NCI-H460 (cell line): ENCODE data around the gene DHDDS. TPM values are rescaled to one million over a fixed set of nuclear protein-coding genes. Genes with fewer than 3 reads are reported as not detected.
"Not testable (repeated sequence)": the region's sequence is repeated elsewhere in the genome, so short reads cannot be mapped to it uniquely, and the experiment has no call there.

Experiments used
- DNase-seq: peaks from one replicate; pipeline ENCODE4 v3.0.0-alpha.2; 2016; ENCODE audit warnings: low read depth; ENCODE audit errors: extremely low read depth
- total RNA-seq: library from RNA; depleted of rRNA; stranded (reverse); fragments of >200 nt; shearing (Covaris generic); gene quantifications from 2 replicates; pipeline ENCODE4 v1.2.3, GENCODE V29; 2014

The DHDDS gene
- total RNA-seq, 1 experiment from 2014 or later = 24.9 TPM

- DNase-seq = peak; percentile 82
These were observed 41.1 kb downstream of the DHDDS start for GRCh38 chr1:26472901-26473845.

- no peak for DNase-seq
These were observed 42.7 kb downstream of the DHDDS start for GRCh38 chr1:26474818-26475217.

GRCh38 chr1:26475989-26476388 is 43.9 kb downstream of the DHDDS start:
- DNase-seq = no peak

GRCh38 chr1:26476958-26477357 is 44.8 kb downstream of the DHDDS start:
- no peak for DNase-seq

- DNase-seq = no peak
These were observed 45.5 kb downstream of the DHDDS start for GRCh38 chr1:26477446-26478152.

- no peak for DNase-seq
These were observed 46.0 kb downstream of the DHDDS start for GRCh38 chr1:26478159-26478558.

GRCh38 chr1:26478988-26479387 is 46.9 kb downstream of the DHDDS start:
- DNase-seq = no peak

GRCh38 chr1:26482921-26483320 is 50.8 kb downstream of the DHDDS start:
- no peak for DNase-seq

GRCh38 chr1:26483980-26484379 is 51.9 kb downstream of the DHDDS start:
- no peak for DNase-seq

- DNase-seq = no peak
These were observed 58.0 kb downstream of the DHDDS start for GRCh38 chr1:26490155-26490554.

GRCh38 chr1:26493267-26493666 is 61.1 kb downstream of the DHDDS start:
- DNase-seq = no peak

- DNase-seq = no peak
These were observed 61.8 kb downstream of the DHDDS start for GRCh38 chr1:26493938-26494337.

- no peak for DNase-seq
These were observed 64.7 kb downstream of the DHDDS start for GRCh38 chr1:26496861-26497260.

- DNase-seq = no peak
These were observed 66.8 kb downstream of the DHDDS start for GRCh38 chr1:26498894-26499293.

GRCh38 chr1:26500488-26501175 is 68.5 kb downstream of the DHDDS start:
- peak; percentile 60 for DNase-seq

- not testable (repeated sequence) for DNase-seq
These were observed 78.6 kb downstream of the DHDDS start for GRCh38 chr1:26510711-26511110.

- DNase-seq = not testable (repeated sequence)
These were observed 83.7 kb downstream of the DHDDS start for GRCh38 chr1:26515836-26516235.

GRCh38 chr1:26516987-26517765 is 85.1 kb downstream of the DHDDS start:
- DNase-seq = no peak

GRCh38 chr1:26517766-26518049 is 85.6 kb downstream of the DHDDS start:
- no peak for DNase-seq

- no peak for DNase-seq
These were observed 86.2 kb downstream of the DHDDS start for GRCh38 chr1:26518355-26518754.

- DNase-seq = no peak
These were observed 88.2 kb downstream of the DHDDS start for GRCh38 chr1:26520339-26520738.
